Hippocampal formation (tissue), 2 donors: ENCODE data around the gene F8.
"Not testable (repeated sequence)": the region's sequence is repeated elsewhere in the genome, so short reads cannot be mapped to it uniquely, and the experiment has no call there.

Experiments
- DNase-seq, 2 donors: peaks; one replicate each; lab custom pipeline; 2025; lab: John Stamatoyannopoulos, UW

F8 gene

DNA sequence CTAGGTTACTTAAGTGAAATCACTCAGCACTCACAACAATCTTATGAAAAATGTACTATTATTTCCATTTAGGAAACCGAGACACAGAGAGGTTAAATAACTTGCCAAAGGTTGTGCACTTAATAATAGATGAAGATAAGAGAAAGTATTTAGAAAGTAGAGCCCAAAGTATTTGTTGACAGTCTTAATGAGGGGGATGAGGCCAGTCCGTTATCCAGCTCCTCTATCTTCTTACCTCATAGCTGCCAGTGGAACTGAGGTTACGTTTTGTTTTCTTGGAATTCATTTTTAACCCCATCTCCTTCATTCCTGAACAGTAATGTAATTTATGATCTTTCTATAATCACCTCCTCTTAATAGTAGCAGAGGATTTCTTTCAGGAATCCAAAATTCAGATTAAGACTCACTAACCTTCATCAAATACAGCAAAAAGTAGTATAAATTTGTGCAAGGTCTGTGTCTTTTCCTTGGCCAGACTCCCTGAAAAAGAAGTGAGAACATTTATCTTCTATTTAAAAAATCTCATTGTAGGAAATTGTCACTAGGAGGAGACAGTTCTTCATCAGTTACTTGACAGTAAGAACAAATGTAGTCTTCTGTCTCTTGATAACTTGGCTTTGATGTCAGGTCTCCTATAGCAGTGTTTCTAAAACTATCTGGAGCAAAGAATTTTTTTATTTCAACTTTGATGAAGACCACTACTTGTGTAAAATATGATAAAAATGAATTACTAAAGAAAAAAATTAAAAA, 35.5 kb downstream of the F8 start:
- DNase-seq, result no peak

DNA sequence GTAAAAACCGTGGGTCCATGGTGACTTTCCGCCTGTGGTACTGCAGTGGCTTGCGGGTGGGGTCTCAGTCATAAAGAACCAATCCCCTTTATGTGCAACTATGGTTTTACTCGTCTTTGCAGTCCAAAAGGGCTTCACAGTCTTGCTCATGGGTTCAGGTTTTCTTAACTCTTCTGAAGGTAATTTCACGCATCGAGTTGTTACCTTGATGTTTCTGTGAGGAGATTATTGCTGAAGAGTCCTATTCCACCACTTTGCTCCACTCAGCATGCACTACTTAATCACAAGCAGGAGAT, 41.5 kb downstream of the F8 start:
- no peak for DNase-seq

DNA sequence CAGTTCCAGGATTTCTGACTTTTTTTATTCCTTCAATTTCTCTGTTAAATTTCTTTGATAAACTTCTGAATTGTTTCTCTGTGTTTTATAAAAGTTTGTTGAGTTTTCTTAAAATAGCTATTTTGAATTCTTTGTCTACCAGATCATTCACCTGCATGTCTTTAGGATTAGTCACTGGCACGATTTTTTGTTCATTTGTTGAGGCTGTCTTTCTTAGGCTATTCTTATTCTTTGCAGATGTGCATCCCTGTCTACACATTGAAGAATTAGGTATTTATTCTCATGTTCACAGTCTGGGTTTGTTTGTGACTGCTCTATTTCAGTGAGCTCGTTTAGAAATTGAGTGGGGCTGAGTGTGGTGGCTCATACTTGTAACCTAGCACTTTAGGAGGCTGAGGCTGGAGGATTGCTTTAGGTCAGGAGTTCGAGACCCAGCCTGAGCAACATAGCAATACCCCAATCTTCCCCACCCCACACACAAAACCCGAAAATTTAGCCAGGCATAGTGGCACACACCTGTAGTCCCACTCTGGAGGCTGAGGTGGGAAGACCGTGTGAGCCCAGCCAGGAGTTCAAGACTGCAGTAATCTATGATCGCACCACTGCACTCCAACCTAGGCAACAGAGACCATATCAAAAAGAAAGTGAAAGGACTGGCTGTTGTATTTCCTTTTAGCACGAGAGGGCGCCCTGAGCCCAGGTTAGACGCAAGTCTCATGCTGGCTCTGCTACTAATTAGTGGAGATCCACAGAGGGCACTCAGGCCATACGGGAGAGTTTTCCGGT, 42.0 kb downstream of the F8 start:
- DNase-seq, result peak; percentile 24 to 33

DNA sequence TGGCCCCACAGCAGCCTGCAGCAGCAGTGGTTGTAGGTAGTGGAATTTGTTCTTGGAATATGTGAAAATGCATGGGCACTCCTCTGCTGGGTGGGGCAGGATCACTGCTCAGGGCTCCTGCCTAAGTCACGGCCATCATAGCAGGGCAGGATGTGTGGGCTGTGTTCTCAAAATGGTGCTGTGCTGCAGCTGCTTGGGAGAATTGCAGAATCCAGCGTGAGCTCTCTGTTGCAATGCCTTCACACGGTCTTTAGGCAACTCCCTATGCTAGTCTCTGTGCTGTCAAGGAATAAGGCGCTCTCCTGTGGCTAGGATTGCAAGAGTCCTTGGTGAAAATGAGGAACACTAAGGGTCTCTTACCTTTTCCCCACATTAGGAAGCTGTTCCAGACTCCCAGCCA, 42.9 kb downstream of the F8 start:
- DNase-seq, result no peak

DNA sequence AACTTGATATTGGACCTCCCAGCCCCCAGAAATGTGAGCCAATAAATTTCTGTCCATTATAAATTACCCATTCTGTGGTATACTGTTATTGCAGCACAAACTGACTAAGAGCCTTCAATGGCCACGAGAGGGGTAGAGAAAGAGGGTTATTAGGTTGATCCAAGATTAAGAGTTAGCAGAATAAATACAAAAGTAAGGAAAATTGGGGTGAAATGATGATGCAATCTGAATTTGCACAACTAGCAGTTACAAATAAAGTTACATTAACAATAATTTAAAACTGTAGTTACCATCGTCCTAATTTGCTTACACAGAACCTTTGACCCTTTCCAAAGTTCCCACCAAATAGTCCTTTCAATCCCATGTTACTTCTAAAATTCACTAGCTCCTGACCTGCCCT, 54.2 kb downstream of the F8 start:
- DNase-seq, result no peak

DNA sequence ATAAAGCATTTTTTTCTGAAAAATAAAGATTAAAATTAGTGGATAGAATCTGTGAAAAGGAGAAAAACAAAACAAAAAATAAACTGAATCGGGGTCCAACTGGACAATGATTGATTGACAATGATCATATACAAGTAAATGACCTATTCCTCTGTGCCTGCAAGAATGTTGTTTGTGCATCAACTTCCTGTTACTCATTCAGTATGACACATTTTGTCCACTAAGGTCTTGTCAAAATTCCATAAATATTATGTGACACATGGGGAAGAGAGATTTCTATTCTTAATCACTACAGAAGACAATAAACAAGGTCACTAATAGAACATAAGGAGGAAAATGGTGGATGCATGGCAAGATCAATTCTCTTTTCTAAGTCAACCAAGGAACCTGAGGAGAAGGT, 54.9 kb downstream of the F8 start:
- DNase-seq, result no peak

DNA sequence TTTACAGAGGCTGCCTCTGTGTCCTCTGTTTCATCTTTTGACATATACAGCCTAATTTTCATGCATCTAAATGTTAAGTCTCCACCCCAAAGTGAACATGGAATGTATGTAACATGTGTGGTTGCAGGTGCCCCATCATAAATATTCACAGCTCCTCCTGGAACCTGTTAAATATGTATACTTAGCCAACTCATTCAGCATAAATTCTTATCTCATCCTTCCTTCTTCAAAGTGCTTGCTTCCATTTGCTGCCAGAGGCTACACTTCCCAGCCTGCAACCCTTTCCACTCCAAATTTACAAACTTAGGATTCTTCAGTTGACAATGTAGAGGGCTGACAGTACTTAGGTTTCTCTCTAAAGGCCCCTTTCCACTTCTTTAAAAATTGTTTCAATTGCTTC, 60.6 kb downstream of the F8 start:
- no peak for DNase-seq

DNA sequence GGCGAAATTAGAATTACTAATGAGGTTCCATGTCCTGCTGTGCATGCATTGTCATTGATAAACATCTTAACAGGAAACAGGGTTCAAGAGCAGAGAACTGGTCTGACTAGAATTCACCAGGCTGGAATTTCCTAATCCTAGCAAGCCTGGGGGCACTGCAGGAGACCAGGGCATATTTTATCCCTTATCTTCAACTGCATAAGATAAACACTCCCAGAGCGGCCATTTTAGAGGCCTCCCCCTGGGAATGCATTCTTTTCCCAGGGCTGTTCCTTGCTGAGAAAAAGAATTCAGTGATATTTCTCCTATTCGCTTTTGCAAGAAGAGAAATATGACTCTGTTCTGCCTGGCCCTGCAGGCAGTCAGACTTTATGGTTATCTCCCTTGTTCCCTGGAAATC, 66.7 kb downstream of the F8 start:
- not testable (repeated sequence) for DNase-seq

DNA sequence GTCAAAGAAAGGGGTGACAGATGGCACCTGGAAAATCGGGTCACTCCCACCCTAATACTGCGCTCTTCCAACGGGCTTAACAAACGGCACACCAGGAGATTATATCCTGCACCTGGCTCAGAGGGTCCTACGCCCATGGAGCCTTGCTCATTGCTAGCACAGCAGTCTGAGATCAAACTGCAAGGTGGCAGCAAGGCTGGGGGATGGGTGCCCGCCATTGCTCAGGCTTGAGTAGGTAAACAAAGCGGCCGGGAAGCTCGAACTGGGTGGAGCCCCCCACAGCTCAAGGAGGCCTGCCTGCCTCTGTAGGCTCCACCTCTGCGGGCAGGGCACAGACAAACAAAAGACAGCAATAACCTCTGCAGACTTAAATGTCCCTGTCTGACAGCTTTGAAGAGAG, 83.3 kb downstream of the F8 start:
- not testable (repeated sequence) for DNase-seq

DNA sequence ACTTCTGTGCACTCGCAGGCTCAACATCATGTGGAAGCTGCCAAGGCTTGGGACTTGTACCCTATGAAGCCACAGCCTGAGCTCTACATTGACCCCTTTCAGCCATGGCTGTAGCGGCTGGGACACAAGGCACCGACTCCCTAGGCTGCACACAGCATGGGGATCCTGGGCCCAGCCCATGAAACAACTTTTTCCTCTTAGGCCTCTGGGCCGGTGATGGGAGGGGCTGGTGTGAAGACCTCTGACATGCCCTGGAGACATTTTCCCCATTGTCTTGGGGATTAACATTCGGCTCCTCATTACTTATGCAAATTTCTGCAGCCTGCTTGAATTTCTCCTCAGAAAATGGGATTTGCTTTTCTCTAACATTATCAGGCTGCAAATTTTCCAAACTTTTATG, 97.8 kb downstream of the F8 start:
- DNase-seq, result not testable (repeated sequence)

DNA sequence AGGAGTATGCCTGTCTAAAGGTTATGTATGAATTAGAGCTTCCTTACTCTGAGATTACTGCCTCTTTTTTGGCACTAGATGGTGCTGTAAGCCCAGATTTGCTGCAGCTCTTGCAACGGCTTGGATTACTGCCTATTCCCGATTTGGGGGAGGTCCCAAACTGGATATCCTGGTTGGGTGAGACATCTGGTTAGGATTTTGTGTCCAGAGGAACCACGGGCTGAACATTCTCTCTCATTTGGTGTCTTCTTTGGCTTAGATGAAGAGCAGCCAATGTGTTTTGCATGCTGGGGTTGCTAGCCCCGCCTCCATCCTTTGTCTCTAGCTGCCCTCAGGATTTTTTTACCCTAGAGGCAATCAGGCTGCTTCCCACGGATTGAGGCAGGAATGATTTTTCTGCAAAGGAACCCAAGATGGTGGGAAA, 104.5 kb downstream of the F8 start:
- DNase-seq, result peak; percentile 15 to 40

DNA sequence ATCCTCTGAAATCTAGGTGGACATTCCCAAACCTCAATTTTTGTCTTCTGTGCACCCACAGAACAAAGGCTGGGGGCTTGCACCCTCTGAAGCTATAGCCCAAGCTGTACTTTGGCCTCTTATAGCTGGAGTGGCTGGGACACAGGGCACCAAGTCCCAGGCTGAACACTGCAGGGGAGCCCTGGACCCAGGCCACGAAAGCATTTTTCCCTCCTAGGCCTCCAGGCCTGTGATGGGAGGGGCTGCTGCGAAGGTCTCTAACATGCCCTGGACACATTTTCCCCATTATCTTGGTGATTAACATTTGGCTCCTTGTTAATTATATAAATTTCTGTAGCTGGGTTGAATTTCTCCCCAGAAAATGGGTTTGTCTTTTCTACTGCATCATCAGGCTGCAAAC, 108.5 kb downstream of the F8 start:
- no peak for DNase-seq

DNA sequence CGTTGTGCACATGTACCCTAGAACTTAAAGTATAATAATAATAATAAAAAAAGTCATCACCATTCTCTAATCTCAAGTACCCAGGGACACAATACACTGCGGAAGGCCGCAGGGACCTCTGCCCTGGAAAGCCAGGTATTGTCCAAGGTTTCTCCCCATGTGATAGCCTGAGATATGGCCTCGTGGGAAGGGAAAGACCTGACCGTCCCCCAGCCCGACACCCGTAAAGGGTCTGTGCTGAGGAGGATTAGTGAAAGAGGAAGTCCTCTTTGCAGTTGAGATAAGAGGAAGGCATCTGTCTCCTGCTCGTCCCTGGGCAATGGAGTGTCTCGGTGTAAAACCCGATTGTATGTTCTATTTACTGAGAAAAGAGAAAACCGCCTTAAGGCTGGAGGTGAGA, 112.0 kb downstream of the F8 start:
- DNase-seq, result not testable (repeated sequence)

DNA sequence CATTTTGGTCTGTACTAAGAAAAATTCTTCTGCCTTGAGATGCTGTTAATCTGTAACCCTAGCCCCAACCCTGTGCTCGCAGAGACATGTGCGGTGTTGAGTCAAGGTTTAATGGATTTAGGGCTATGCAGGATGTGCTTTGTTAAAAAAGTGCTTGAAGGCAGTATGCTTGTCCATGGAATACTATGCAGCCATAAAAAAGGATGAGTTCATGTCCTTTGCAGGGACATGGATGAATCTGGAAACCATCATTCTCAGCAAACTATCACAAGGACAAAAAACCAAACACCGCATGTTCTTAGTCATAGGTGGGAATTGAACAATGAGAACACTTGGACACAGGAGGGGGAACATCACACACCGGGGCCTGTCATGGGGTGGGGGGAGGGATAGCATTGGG, 112.5 kb downstream of the F8 start:
- DNase-seq, result not testable (repeated sequence)

DNA sequence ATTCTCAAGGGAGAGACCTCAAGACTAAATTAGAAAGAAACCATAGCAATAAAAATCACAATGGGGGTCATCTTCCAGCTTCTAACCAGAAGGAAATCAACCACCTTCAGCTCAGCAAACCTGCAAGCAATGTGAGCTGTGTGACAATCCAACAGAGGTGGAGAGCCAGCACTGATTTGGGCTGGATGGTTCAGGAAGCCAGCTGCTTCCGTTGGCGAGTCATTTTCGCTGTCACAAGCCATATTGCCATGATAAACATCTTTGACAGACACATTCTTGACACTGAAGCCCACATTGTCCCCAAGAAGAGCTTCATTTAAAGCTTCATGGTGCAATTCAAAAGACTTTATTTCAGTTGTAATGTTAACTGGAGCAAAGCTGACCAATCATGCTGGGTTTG, 113.7 kb downstream of the F8 start:
- DNase-seq, result no peak

DNA sequence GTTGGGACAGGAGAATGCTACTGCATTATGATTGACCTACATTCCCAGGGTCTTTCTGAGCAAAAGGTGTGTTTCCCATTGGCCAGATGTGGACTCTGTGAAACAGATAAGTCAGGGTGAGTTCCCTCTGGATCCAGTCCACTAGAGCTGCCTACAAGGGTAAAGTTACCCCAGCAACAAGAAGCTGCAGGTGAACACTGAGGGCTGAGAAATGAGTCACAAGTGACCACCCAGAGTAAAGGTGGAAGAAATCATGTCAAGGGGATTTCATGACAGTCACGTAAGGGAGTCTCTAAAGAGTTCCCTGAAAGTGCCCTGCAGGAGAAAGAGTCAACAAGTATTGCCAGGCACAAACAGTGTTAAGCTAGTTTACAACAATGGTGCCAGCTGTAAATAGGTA, 120.1 kb downstream of the F8 start:
- DNase-seq, result no peak

DNA sequence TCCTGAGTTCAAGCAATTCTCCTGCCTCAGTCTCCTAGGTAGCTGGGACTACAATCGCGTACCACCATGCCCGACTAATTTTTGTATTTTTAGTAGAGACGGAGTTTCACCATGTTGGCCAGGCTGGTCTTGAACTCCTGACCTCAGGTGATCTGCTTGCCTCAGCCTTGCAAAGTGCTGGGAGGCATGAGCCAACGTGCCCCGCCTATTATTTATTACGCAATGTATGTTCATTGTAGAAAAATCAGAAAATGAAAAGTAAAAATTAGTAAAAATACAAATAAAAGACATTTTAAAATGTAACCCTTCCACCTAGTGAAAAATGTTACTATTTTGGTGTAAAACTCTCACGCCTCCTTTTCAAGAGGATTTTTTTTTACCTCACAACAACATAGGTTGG, 122.2 kb downstream of the F8 start:
- DNase-seq, result no peak

DNA sequence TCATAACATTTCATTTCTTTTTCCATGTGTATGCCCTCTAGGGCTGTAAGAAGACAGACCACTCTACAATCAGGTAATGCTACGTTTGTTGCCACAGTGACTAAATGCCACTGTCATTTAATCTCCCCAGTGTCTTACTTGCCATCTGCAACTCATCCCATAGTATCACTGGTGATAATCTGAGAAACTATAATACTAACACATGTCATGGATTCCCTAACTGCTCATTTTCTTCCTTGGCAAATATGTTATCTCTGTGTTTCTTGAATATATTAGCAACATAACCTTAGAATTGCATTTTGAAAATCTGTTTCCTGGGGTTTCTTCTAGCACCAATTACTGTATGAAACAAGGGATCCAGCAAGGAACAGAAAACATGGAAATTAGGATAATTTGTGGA, 130.2 kb downstream of the F8 start:
- no peak for DNase-seq

DNA sequence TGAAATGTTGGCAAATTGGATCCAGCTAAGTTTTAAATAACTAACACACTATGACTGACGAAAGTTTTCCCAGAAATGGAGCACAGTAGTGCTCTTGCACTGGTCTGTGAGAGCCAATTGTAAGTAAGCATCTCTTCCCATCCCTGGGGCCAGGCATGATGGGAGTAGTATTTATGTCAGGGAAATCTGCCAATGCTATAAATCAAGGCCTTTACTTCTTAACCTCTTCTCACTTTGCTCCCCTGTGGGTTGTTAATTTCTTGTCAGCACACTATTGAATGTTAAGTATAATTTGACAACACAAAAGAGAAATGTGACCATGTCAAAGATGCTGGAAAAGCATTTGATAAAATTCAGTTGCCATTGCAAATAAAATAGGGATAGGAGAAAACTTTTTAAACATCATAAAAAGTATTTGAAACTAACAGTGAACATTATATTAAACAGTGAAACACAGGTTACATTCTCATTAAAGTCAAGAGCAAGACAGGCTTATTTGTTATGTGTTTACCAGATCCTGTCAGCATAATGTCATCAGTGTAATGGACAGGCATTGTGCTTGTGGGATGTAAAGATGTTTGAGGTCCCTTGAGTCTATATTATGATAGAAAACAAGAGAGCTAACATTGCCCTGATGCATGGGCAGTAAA, 131.4 kb downstream of the F8 start:
- DNase-seq, result no peak

DNA sequence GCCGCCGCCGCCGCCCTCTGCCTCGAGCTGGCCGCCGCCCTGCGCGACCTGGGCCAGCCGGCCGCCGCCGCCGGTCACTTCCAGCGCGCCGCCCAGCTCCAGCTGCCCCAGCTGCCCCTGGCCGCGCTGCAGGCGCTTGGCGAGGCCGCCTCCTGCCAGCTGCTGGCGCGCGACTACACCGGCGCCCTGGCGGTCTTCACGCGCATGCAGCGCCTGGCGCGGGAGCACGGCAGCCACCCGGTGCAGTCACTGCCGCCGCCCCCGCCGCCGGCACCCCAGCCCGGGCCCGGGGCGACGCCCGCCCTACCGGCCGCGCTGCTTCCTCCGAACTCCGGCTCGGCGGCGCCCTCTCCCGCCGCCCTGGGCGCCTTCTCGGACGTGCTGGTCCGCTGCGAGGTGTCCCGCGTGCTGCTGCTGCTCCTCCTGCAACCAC, 135.7 kb downstream of the F8 start:
- DNase-seq, result not testable (repeated sequence)

DNA sequence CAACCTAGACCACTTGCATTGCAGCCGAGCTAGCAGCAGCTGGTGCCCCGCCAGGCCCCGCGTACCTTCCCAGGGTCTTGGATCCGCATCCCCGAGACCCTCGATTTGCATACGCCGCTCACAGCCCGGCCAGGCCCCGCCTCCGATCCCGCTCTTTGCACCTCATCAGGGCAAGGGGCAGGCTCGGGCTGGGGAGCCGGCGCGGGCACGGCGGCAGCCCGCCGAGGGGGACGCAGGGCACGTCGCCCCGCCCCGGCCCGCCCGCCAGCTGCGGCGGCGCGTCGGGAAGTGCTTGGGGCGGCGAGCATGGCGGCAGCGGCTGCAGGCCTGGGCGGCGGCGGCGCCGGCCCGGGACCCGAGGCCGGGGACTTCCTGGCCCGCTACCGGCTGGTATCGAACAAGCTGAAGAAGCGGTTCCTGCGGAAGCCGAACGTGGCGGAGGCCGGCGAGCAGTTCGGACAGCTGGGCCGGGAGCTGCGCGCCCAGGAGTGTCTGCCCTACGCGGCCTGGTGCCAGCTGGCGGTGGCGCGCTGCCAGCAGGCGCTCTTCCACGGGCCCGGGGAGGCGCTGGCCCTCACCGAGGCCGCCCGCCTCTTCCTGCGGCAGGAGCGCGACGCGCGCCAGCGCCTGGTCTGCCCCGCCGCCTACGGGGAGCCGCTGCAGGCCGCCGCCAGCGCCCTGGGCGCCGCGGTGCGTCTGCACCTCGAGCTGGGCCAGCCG, 136.3 kb downstream of the F8 start, which contains the start of gene F8A1:
Gene F8A1, plus strand, starts transcription at position 287 of the 720 bp plus-strand sequence. Its CDS starts 20 bp downstream, at position 307.
- not testable (repeated sequence) for DNase-seq

DNA sequence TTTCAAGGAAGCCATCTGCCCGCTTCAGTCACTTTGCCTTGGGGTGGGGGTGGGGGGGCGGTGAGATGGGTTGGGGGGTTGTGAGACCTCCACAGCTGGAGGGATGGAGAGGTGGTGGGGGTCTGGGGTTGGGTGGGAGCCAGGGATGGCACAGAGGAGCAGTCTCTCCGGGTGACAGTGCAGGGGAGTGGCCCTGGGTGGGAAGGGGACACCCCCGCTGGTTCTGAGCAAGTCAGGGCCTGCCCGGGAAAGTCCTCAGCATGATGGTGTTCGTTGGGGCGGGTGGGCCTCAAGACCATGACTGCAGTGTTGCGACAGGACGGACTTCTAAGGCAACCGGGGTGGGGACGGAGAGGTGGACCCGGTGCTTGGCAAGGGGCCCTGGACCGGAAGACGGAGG, 137.0 kb downstream of the F8 start:
- DNase-seq, result not testable (repeated sequence)
